ENCODE measurements around the gene SMARCB1.

The SMARCB1 gene

GRCh38 chr22:23804781-23805291 lies 18.1 kb downstream of the SMARCB1 start:
- no peak for DNase-seq

- DNase-seq, result peak in 1 of 2 donors; percentile 5
Measured at GRCh38 chr22:23806837-23807236, 20.1 kb downstream of the SMARCB1 start.

GRCh38 chr22:23812378-23812777 lies 25.6 kb downstream of the SMARCB1 start:
- DNase-seq, result no peak

GRCh38 chr22:23815541-23816155 lies 28.9 kb downstream of the SMARCB1 start:
- no peak for DNase-seq

GRCh38 chr22:23816156-23816976 lies 29.6 kb downstream of the SMARCB1 start:
- DNase-seq, result no peak

- no peak for DNase-seq
Measured at GRCh38 chr22:23817146-23817545, 30.4 kb downstream of the SMARCB1 start.

GRCh38 chr22:23818541-23818940 lies 31.8 kb downstream of the SMARCB1 start:
- DNase-seq, result no peak

GRCh38 chr22:23820748-23821211 lies 34.0 kb downstream of the SMARCB1 start:
- DNase-seq, result no peak

GRCh38 chr22:23822101-23822671 lies 35.4 kb downstream of the SMARCB1 start:
- no peak for DNase-seq

GRCh38 chr22:23823331-23823791 lies 36.6 kb downstream of the SMARCB1 start:
- no peak for DNase-seq

- no peak for DNase-seq
Measured at GRCh38 chr22:23824476-23825245, 37.9 kb downstream of the SMARCB1 start.

GRCh38 chr22:23825246-23825905 lies 38.6 kb downstream of the SMARCB1 start:
- DNase-seq, result no peak

- no peak for DNase-seq
Measured at GRCh38 chr22:23826510-23827350, 40.0 kb downstream of the SMARCB1 start.

GRCh38 chr22:23827351-23827995 lies 40.7 kb downstream of the SMARCB1 start:
- no peak for DNase-seq

GRCh38 chr22:23828800-23829680 lies 42.3 kb downstream of the SMARCB1 start:
- no peak for DNase-seq

GRCh38 chr22:23829845-23830372 lies 43.1 kb downstream of the SMARCB1 start:
- DNase-seq, result no peak

- DNase-seq, result no peak
Measured at GRCh38 chr22:23831261-23831660, 44.5 kb downstream of the SMARCB1 start.

GRCh38 chr22:23831781-23832180 lies 45.0 kb downstream of the SMARCB1 start:
- DNase-seq, result no peak
